Testis (tissue), 2 donors: ENCODE results near the gene UTP4.

Experiments
- CTCF ChIP-seq, 3 experiments: fragments of 450-650 bp in 2 of 3; fragments of 200-600 bp in 1 of 3; sonication (generic) in 1 of 3; IDR thresholded peaks; one replicate each; pipeline ENCODE4 v1.5.1; 2016 to 2019; ENCODE audit warnings: antibody characterized with exemption in 3 of 3, mild to moderate bottlenecking in 2 of 3, moderate library complexity in 1 of 3
- POLR2A ChIP-seq: fragments of 450-650 bp; IDR thresholded peaks from one replicate; pipeline ENCODE4 v1.6.1; 2017; ENCODE audit warnings: antibody characterized with exemption, mild to moderate bottlenecking, moderate library complexity

GRCh38 chr16:69085032-69085695 is 47.3 kb upstream of the UTP4 start:
- TF ChIP-seq CTCF (IDR thresholded peaks at IDR 0.05) (no peak), POLR2A (no peak)
